Measurements from ENCODE around the gene SNCG.

The SNCG gene

GRCh38 chr10:86938260-86938659 is 20.1 kb upstream of the SNCG start:
- TF ChIP-seq CREB1 (IDR thresholded peaks at IDR 0.05; ENCODE audit: low read depth) (no peak), ZBTB7A (IDR thresholded peaks at IDR 0.05; ENCODE audit: low read depth) (no peak), RAD21 (IDR thresholded peaks at IDR 0.05; ENCODE audit: low read depth) (no peak), USF1 (IDR thresholded peaks at IDR 0.05) (no peak), EGR1 (IDR thresholded peaks at IDR 0.05) (no peak), TAF1 (IDR thresholded peaks at IDR 0.05; ENCODE audit: low read depth) (no peak), FOXM1 (IDR thresholded peaks at IDR 0.05; ENCODE audit: borderline replicate concordance, low read depth) (no peak), EP300 (IDR thresholded peaks at IDR 0.05; ENCODE audit: borderline replicate concordance) (no peak), CEBPB (IDR thresholded peaks at IDR 0.05) (no peak), NFIC (IDR thresholded peaks at IDR 0.05) (no peak)

GRCh38 chr10:86940677-86941076 is 17.7 kb upstream of the SNCG start:
- TF ChIP-seq RAD21 (IDR thresholded peaks at IDR 0.05; ENCODE audit: low read depth) (no peak), FOXM1 (IDR thresholded peaks at IDR 0.05; ENCODE audit: borderline replicate concordance, low read depth) (no peak), TEAD4 (IDR thresholded peaks at IDR 0.05) (no peak), TCF12 (IDR thresholded peaks at IDR 0.05; ENCODE audit: low read depth) (no peak), NFIC (IDR thresholded peaks at IDR 0.05) (no peak), USF1 (IDR thresholded peaks at IDR 0.05) (no peak), EP300 (IDR thresholded peaks at IDR 0.05; ENCODE audit: borderline replicate concordance) (no peak), TAF1 (IDR thresholded peaks at IDR 0.05; ENCODE audit: low read depth) (no peak), ZBTB7A (IDR thresholded peaks at IDR 0.05; ENCODE audit: low read depth) (no peak), CREB1 (IDR thresholded peaks at IDR 0.05; ENCODE audit: low read depth) (no peak), CEBPB (IDR thresholded peaks at IDR 0.05) (no peak), YY1 (IDR thresholded peaks at IDR 0.05; ENCODE audit: low read depth) (no peak), REST (IDR thresholded peaks at IDR 0.05; ENCODE audit: low read depth) (no peak), EGR1 (IDR thresholded peaks at IDR 0.05) (no peak)

GRCh38 chr10:86941426-86941825 is 17.0 kb upstream of the SNCG start:
- TF ChIP-seq NFIC (IDR thresholded peaks at IDR 0.05) (no peak), TEAD4 (IDR thresholded peaks at IDR 0.05) (no peak), REST (IDR thresholded peaks at IDR 0.05; ENCODE audit: low read depth) (no peak), EP300 (IDR thresholded peaks at IDR 0.05; ENCODE audit: borderline replicate concordance) (no peak), ZBTB7A (IDR thresholded peaks at IDR 0.05; ENCODE audit: low read depth) (no peak)

GRCh38 chr10:86941991-86942421 is 16.4 kb upstream of the SNCG start:
- TF ChIP-seq TCF12 (IDR thresholded peaks at IDR 0.05; ENCODE audit: low read depth) (no peak), REST (IDR thresholded peaks at IDR 0.05; ENCODE audit: low read depth) (no peak), TEAD4 (IDR thresholded peaks at IDR 0.05) (no peak), YY1 (IDR thresholded peaks at IDR 0.05; ENCODE audit: low read depth) (no peak), CREB1 (IDR thresholded peaks at IDR 0.05; ENCODE audit: low read depth) (no peak), TAF1 (IDR thresholded peaks at IDR 0.05; ENCODE audit: low read depth) (no peak), EP300 (IDR thresholded peaks at IDR 0.05; ENCODE audit: borderline replicate concordance) (no peak), CEBPB (IDR thresholded peaks at IDR 0.05) (no peak), NFIC (IDR thresholded peaks at IDR 0.05) (no peak), MAX (IDR thresholded peaks at IDR 0.05) (no peak), RAD21 (IDR thresholded peaks at IDR 0.05; ENCODE audit: low read depth) (no peak), USF1 (IDR thresholded peaks at IDR 0.05) (no peak), EGR1 (IDR thresholded peaks at IDR 0.05) (no peak), ZBTB7A (IDR thresholded peaks at IDR 0.05; ENCODE audit: low read depth) (no peak), FOXM1 (IDR thresholded peaks at IDR 0.05; ENCODE audit: borderline replicate concordance, low read depth) (no peak)

All from Ishikawa (cell line).